ENCODE results near the gene CELSR1. TPM values are rescaled to one million over a fixed set of nuclear protein-coding genes. Genes with fewer than 3 reads are reported as not detected.

The CELSR1 gene
- total RNA-seq, 1 donor from 2014 or later: 32.9 TPM

GRCh38 chr22:46364341-46365165 lies 172.9 kb downstream of the CELSR1 start:
- Histone ChIP-seq H3K4me3 (no peak overlapping the region), H3K27me3 (no peaks in the 10 kb centered on the region), H3K27ac (no peak overlapping the region), H3K9me3 (no peaks in the 10 kb centered on the region), H3K4me1 (no peaks in the 10 kb centered on the region), H3K36me3 (peaks cover 0 to 8% of the 10 kb centered on the region in 2 donors)
- DNase-seq (ENCODE audit: extremely low spot score in 2 of 2): no peak
- TF ChIP-seq CTCF (IDR thresholded peaks at IDR 0.05): no peak
- TF ChIP-seq POLR2A (IDR thresholded peaks at IDR 0.05): no peak
- no peak for TF ChIP-seq POLR2AphosphoS5 (IDR thresholded peaks at IDR 0.05; ENCODE audit: insufficient read depth in 1 of 2, low read depth in 1 of 2)
- intact Hi-C loops (cut with DNase I): no loop called here

DNA sequence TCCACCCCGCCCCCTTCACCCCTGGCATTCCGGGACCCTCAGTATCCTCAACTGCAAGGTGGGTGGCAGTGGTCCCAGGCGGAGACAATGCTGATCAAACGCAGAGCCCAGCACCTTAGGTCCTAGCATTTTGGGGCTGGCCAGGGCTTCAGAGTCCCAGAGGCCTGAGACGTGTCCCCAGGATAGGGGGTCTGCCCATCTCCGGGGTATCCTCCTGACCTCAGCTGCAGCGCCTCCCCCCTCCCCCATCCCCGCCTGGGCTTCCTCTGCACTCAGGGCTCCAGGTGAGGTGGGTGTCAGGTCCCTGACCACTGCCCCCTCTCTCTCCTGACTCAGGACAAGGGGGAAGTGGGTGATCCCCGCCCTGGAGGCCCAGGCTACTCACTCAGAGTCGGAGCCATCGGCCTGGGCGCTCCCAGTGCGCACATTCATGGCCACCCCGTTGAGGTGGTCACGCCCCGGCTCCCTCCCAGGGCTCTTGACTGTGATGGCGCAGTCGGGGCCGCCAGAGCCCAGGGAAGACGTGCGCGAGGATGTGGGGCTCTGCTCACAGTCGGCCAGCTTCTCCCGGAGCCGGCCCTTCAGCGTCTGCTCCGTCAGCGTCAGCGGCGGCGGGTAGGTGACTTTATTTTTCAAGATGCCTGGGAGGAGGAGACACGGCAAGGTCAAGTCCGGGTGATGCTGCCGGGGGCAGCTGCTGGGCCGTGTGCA lies 173.7 kb downstream of the CELSR1 start:
- no peak overlapping the region for H3K27ac ChIP-seq
- peaks cover 0 to 8% of the 10 kb centered on the region in 2 donors for H3K36me3 ChIP-seq
- H3K27me3 ChIP-seq: no peaks in the 10 kb centered on the region
- no peak for DNase-seq (ENCODE audit: extremely low spot score in 2 of 2)
- H3K4me1 ChIP-seq: no peaks in the 10 kb centered on the region
- intact Hi-C loops (cut with DNase I): no loop called here
- H3K4me3 ChIP-seq: no peak overlapping the region
- no peaks in the 10 kb centered on the region for H3K9me3 ChIP-seq
- TF ChIP-seq POLR2A (IDR thresholded peaks at IDR 0.05) (no peak), CTCF (IDR thresholded peaks at IDR 0.05) (no peak), POLR2AphosphoS5 (IDR thresholded peaks at IDR 0.05; ENCODE audit: insufficient read depth in 1 of 2, low read depth in 1 of 2) (no peak)

DNA sequence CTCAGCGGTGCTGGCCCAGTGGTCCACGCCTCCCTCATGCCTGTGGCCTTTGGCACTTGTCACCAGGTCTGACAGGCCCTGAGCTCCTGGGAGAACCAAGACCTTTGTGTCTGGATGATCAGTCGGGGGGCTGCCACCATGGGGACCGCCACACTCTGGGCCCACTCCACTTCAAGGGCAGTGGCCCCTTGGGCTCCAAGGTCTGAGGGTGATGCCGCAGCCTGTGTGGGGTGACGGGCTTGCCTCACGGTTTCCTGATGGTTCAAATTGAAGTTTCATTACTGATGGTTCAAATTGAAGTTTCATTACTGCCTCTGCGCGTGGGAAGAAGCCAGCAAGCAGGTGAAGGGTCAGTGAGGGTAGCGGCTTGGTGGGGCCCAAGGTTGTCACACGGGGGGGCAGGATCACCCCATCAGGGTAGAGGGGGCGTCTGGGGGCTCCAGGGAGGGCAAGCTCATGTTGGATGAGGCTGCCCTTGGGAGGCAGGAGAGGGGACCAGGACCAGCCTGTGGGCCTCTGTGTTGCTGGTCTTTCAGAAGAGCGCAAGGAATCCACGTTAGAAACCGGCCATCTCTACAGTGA lies 174.4 kb downstream of the CELSR1 start:
- no peak for DNase-seq (ENCODE audit: extremely low spot score in 2 of 2)
- Histone ChIP-seq H3K4me3 (no peak overlapping the region), H3K4me1 (no peaks in the 10 kb centered on the region), H3K27ac (no peak overlapping the region), H3K36me3 (peaks cover 0 to 13% of the 10 kb centered on the region in 2 donors), H3K27me3 (no peaks in the 10 kb centered on the region), H3K9me3 (no peaks in the 10 kb centered on the region)
- intact Hi-C loops (cut with DNase I): no loop called here
- no peak for TF ChIP-seq POLR2AphosphoS5 (IDR thresholded peaks at IDR 0.05; ENCODE audit: insufficient read depth in 1 of 2, low read depth in 1 of 2)
- TF ChIP-seq CTCF (IDR thresholded peaks at IDR 0.05): no peak
- no peak for TF ChIP-seq POLR2A (IDR thresholded peaks at IDR 0.05)

DNA sequence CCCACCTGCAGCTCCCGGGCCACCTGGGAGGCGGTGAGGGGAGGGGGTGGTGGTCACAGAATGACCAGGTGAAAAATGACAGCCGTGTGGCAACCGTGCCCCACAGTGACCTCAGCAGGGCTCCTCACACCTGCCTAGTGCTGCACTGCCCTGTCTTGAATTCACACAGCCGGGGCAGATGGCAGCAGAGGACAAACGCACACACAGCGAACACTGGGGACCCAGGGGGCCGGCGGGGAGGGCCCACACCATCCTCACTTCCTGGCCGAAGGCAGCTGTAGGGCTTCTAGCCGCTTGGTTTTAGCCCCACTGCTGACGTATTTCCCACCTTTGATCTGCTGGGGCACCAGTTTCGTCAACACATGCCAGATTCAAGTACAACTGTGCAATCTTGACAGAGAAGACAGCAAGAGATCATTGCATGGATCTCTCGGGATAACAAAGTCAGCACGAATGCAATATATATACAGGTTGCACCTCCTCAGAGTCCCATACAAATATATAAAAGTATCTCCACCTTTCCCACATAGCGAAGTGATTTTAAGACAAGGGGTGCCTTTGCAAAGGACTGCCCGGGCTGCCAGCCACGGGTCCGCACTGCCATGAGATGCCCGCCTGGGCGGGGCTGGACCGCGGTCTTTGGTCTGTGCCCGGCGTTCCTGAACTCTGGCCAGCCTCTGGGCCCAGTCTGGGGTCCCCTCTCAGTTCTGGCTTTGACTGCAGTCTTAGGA lies 175.1 kb downstream of the CELSR1 start:
- no peak for TF ChIP-seq POLR2A (IDR thresholded peaks at IDR 0.05)
- no peak for TF ChIP-seq POLR2AphosphoS5 (IDR thresholded peaks at IDR 0.05; ENCODE audit: insufficient read depth in 1 of 2, low read depth in 1 of 2)
- TF ChIP-seq CTCF (IDR thresholded peaks at IDR 0.05): no peak
- Histone ChIP-seq H3K27ac (no peak overlapping the region), H3K4me3 (no peak overlapping the region), H3K27me3 (no peaks in the 10 kb centered on the region), H3K36me3 (peaks cover 0 to 20% of the 10 kb centered on the region in 2 donors), H3K4me1 (no peaks in the 10 kb centered on the region), H3K9me3 (no peaks in the 10 kb centered on the region)
- intact Hi-C loops (cut with DNase I): no loop called here
- DNase-seq (ENCODE audit: extremely low spot score in 2 of 2): no peak

Data from vagina (tissue), 2 donors.